CD4-positive, CD25-positive, alpha-beta regulatory T cell (primary cell): Measurements from ENCODE around the gene TCTN1. TPM values are rescaled to one million over a fixed set of nuclear protein-coding genes. Genes with fewer than 3 reads are reported as not detected.

Experiments
- ATAC-seq, 2 donors: fragments of 150-1000 bp; cut with Tn5 transposase; one replicate each; pipeline ENCODE4 v1.10.0; 2021; ENCODE audit warnings: low read depth in 2 of 2, moderate number of reproducible peaks in 2 of 2, moderate library complexity in 1 of 2
- DNase-seq, 3 donors: peaks; one replicate each; pipeline versions ENCODE4 v3.0.0 to v3.0.0-alpha.2; 2012 to 2022; ENCODE audit warnings: mixed read lengths in 1 of 3
- H3K27ac ChIP-seq: one replicate; pipeline ENCODE4 v1.7.0; 2013; ENCODE audit warnings: mild to moderate bottlenecking, low read length; ENCODE audit not compliant: insufficient read depth, poor library complexity, severe bottlenecking
- H3K27me3 ChIP-seq: one replicate; pipeline ENCODE4 v1.7.0; 2013; ENCODE audit warnings: low read length; ENCODE audit not compliant: control insufficient read depth, insufficient read depth
- H3K36me3 ChIP-seq: one replicate; pipeline ENCODE4 v1.7.0; 2013; ENCODE audit warnings: mild to moderate bottlenecking, low read length, moderate library complexity; ENCODE audit not compliant: control insufficient read depth, insufficient read depth
- H3K4me1 ChIP-seq: 2 replicates; pipeline ENCODE4 v1.7.0; 2013; ENCODE audit warnings: mild to moderate bottlenecking, low read length; ENCODE audit not compliant: insufficient read depth, control insufficient read depth, poor library complexity, severe bottlenecking
- H3K4me3 ChIP-seq: one replicate; pipeline ENCODE4 v1.7.0; 2013; ENCODE audit warnings: low read depth, mild to moderate bottlenecking, low read length, moderate library complexity
- H3K9me3 ChIP-seq, 2 experiments: 1 replicate in 1 of 2; 2 replicates in 1 of 2; pipeline ENCODE4 v1.7.0; 2013; ENCODE audit warnings: low read length in 2 of 2, mild to moderate bottlenecking in 1 of 2, moderate library complexity in 1 of 2; ENCODE audit not compliant: control insufficient read depth in 2 of 2
- H3K27ac Mint-ChIP-seq, 3 donors: one replicate each; pipeline ENCODE4 v1.8.0; 2020 to 2022; ENCODE audit warnings: mild to moderate bottlenecking in 3 of 3, mixed read lengths in 3 of 3, moderate library complexity in 2 of 3
- H3K27me3 Mint-ChIP-seq: one replicate; pipeline ENCODE4 v1.8.0; 2022; ENCODE audit warnings: mild to moderate bottlenecking, mixed read lengths
- H3K36me3 Mint-ChIP-seq: one replicate; pipeline ENCODE4 v1.8.0; 2020; ENCODE audit warnings: mixed read lengths
- H3K4me1 Mint-ChIP-seq, 4 donors: one replicate each; pipeline ENCODE4 v1.8.0; 2020 to 2022; ENCODE audit warnings: mixed read lengths in 4 of 4, mild to moderate bottlenecking in 1 of 4
- H3K4me3 Mint-ChIP-seq, 4 donors: one replicate each; pipeline ENCODE4 v1.8.0; 2020 to 2022; ENCODE audit warnings: mild to moderate bottlenecking in 4 of 4, mixed read lengths in 4 of 4, moderate library complexity in 3 of 4
- H3K9me3 Mint-ChIP-seq, 7 donors: one replicate each; pipeline ENCODE4 v1.8.0; 2020 to 2022; ENCODE audit warnings: mixed read lengths in 7 of 7, mild to moderate bottlenecking in 3 of 7, moderate library complexity in 2 of 7
- polyA plus RNA-seq, 4 donors: library from polyadenylated mRNA; unstranded; fragments of 300-500 nt; fragmentation: Illumina TruSeq; gene quantifications; one replicate each; pipeline ENCODE4 v1.2.3, GENCODE V29; 2021
- total RNA-seq: library from RNA; stranded (reverse); gene quantifications from one replicate; pipeline ENCODE4 v1.2.3, GENCODE V29; 2022

Gene TCTN1
- total and polyA plus RNA-seq, 5 donors from 2014 or later: 1.6 to 5.8 (median 3.5) TPM

DNA sequence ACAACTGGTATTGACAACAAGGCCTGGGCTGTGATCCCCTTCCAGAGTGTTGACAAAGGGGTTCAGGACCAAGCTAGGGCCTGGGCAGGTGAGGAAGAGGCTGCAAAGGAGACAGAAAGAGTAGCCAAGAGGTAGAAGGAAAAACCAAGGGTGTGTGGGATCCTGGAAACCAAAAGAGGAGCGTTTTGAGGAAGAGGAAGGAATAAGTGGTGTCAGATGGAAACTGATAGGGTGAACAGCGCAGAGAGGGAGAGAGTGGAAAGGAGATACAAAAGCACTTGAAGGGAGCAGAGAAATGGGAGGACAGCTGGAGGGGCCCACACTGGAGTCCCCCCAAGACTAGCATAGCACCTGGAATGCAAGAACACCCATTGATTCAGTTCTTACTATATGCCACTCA, 83.3 kb downstream of the TCTN1 start:
- Histone ChIP-seq H3K36me3 (no peaks in the 10 kb centered on the region), H3K4me3 (no peak overlapping the region), H3K9me3 (no peaks in the 10 kb centered on the region), H3K27ac (no peak overlapping the region), H3K4me1 (peaks cover 7% of the 10 kb centered on the region), H3K27me3 (no peaks in the 10 kb centered on the region)
- no peak for ATAC-seq
- Mint-ChIP-seq H3K4me3 (no peak overlapping the region), H3K27ac (peak overlapping the region in 1 of 3 donors; percentile 2), H3K9me3 (no peaks in the 10 kb centered on the region), H3K4me1 (peaks cover 0 to 18% (median 11%) of the 10 kb centered on the region in 4 donors), H3K36me3 (no peaks in the 10 kb centered on the region), H3K27me3 (no peaks in the 10 kb centered on the region)
- no peak for DNase-seq

DNA sequence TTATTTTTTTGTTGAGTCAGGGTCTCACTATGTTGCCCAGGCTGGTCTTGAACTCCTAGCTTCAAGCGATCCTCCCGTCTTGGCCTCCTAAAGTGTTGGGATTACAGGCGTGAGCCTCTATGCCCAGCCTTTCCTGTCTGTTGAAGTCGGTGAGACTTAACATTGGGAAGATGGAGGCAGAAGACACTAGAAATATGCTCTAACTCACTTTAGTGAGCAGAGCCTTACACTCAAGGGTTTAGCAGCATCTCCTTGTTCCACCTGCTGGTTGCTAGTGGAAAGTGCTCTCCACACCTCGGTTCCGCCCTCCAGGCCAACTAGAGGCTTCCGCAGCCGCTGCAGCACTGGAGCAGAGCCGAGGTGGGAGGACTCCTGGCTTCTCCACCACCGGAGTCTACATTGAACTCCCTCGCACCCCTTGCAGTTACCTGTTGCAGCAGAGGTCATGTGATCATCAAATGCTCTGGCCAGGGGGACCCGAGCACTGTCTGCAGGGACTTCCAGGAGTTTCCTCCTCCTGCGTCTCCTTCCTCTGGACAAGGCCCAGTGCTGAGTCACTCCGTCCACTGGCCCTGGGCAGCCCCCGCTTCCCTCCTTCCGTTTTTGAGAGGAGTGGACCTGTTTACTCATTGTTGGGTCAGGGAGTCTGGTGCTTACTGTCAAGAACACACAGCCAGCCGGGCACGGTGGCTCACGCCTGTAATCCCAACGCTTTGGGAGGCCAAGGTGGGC, 84.4 kb downstream of the TCTN1 start:
- Histone ChIP-seq H3K27ac (no peak overlapping the region), H3K4me1 (peaks cover 7% of the 10 kb centered on the region), H3K4me3 (no peak overlapping the region), H3K27me3 (no peaks in the 10 kb centered on the region), H3K36me3 (no peaks in the 10 kb centered on the region), H3K9me3 (no peaks in the 10 kb centered on the region)
- DNase-seq: peak; percentile 60 to 93 (median 81)
- no peaks in the 10 kb centered on the region for H3K9me3 Mint-ChIP-seq
- H3K27ac Mint-ChIP-seq: peak overlapping the region in 2 of 3 donors; percentile 73 to 76
- H3K4me3 Mint-ChIP-seq: peak overlapping the region in 2 of 4 donors; percentile 24 to 31
- H3K27me3 Mint-ChIP-seq: no peaks in the 10 kb centered on the region
- H3K36me3 Mint-ChIP-seq: no peaks in the 10 kb centered on the region
- peaks cover 0 to 18% (median 10%) of the 10 kb centered on the region in 4 donors for H3K4me1 Mint-ChIP-seq
- peak; percentile 99 for ATAC-seq

Other genes with a start within 250 kb of the TCTN1 start
- 38.4 TPM for gene ANAPC7, start 210.4 kb upstream of the TCTN1 start, total RNA-seq
- gene ANAPC7, start 210.4 kb upstream of the TCTN1 start, polyA plus RNA-seq: 10 to 100 TPM; 25.3 to 33.4 (median 26.3) TPM
- gene ARPC3, start 163.8 kb upstream of the TCTN1 start, total RNA-seq: 249 TPM
- gene ARPC3, start 163.8 kb upstream of the TCTN1 start, polyA plus RNA-seq: 100 to 1,000 TPM; 721 to 975 (median 866) TPM
- 4.7 TPM for gene GPN3, start 145.9 kb upstream of the TCTN1 start, total RNA-seq
- gene GPN3, start 145.9 kb upstream of the TCTN1 start, polyA plus RNA-seq: 10 to 100 TPM; 20.6 to 31.0 (median 26.4) TPM
- 3.1 TPM for gene FAM216A, start 145.3 kb upstream of the TCTN1 start, total RNA-seq
- gene FAM216A, start 145.3 kb upstream of the TCTN1 start, polyA plus RNA-seq: 1 to 10 TPM; 4.2 to 9.8 (median 6.8) TPM
- 102 TPM for gene VPS29, start 112.0 kb upstream of the TCTN1 start, total RNA-seq
- gene VPS29, start 112.0 kb upstream of the TCTN1 start, polyA plus RNA-seq: 100 to 1,000 TPM; 194 to 239 (median 210) TPM
- 0.35 TPM for gene RAD9B, start 111.8 kb upstream of the TCTN1 start, total RNA-seq
- gene RAD9B, start 111.8 kb upstream of the TCTN1 start, polyA plus RNA-seq: 1 to 10 TPM in 3 of 4 donors, under 1 TPM in 1; 0.91 to 1.2 (median 1.1) TPM
- 42.3 TPM for gene PPTC7, start 30.8 kb upstream of the TCTN1 start, total RNA-seq
- gene PPTC7, start 30.8 kb upstream of the TCTN1 start, polyA plus RNA-seq: 10 to 100 TPM in 1 of 4 donors, 1 to 10 TPM in 3; 6.7 to 10.3 (median 8.4) TPM
- gene HVCN1, start 75.0 kb downstream of the TCTN1 start, total RNA-seq: 6.1 TPM
- gene HVCN1, start 75.0 kb downstream of the TCTN1 start, polyA plus RNA-seq: 10 to 100 TPM; 19.8 to 50.0 (median 34.8) TPM
- gene PPP1CC, start 128.8 kb downstream of the TCTN1 start, total RNA-seq: 166 TPM
- gene PPP1CC, start 128.8 kb downstream of the TCTN1 start, polyA plus RNA-seq: 100 to 1,000 TPM; 166 to 177 (median 175) TPM
- gene CCDC63, start 232.9 kb downstream of the TCTN1 start, total RNA-seq: not detected
- gene CCDC63, start 232.9 kb downstream of the TCTN1 start, polyA plus RNA-seq: not detected